WTC11 (cell line): Measurements from ENCODE around the gene SPHK1. TPM values are rescaled to one million over a fixed set of nuclear protein-coding genes. Genes with fewer than 3 reads are reported as not detected.

ENCODE experiments used
- ATAC-seq: fragments of 200-7000 bp; cut with Tn5 transposase; 2 replicates; pipeline ENCODE4 v1.10.0; 2021; ENCODE audit warnings: mild to moderate bottlenecking, moderate library complexity
- Bru-seq: library from RNA; stranded (reverse); fragments of 400-500 nt; gene quantifications from one replicate; lab custom pipeline; 2021; lab: Mats Ljungman, UMichigan
- CTCF ChIA-PET: fragments of 300-600 bp; sonication (Branson Sonifier 250); formaldehyde crosslinking; loops from one replicate; lab custom pipeline; 2021; ENCODE audit warnings: antibody characterized with exemption; lab: Charles Lee
- POLR2A ChIA-PET: fragments of 350-600 bp; sonication (Branson Sonifier 250); formaldehyde crosslinking; loops from one replicate; lab custom pipeline; 2021; ENCODE audit warnings: antibody characterized with exemption; lab: Charles Lee
- DNase-seq: peaks from one replicate; pipeline ENCODE4 v3.0.0; 2021; ENCODE audit warnings: low spot score
- H3K27ac Mint-ChIP-seq: 2 replicates; pipeline ENCODE4 v1.8.0; 2021; ENCODE audit warnings: mixed read lengths
- H3K27me3 Mint-ChIP-seq: 2 replicates; pipeline ENCODE4 v1.8.0; 2021; ENCODE audit warnings: low read depth, mild to moderate bottlenecking, moderate library complexity, mixed read lengths
- H3K36me3 Mint-ChIP-seq: 2 replicates; pipeline ENCODE4 v1.8.0; 2021; ENCODE audit warnings: mixed read lengths
- H3K4me1 Mint-ChIP-seq: 2 replicates; pipeline ENCODE4 v1.8.0; 2022; ENCODE audit warnings: mixed read lengths
- H3K4me3 Mint-ChIP-seq: 2 replicates; pipeline ENCODE4 v1.8.0; 2021; ENCODE audit warnings: mild to moderate bottlenecking, moderate library complexity, mixed read lengths
- H3K9me3 Mint-ChIP-seq: 2 replicates; pipeline ENCODE4 v1.8.0; 2021; ENCODE audit warnings: mixed read lengths
- EMX1 ChIP-seq: fragments of 250-450 bp; sonication (Bioruptor Pico); IDR thresholded peaks from 2 replicates; pipeline ENCODE4 v1.8.0; 2021; ENCODE audit warnings: mild to moderate bottlenecking
- ESRRA ChIP-seq: sonication (generic); formaldehyde crosslinking; IDR thresholded peaks from 2 replicates; pipeline ENCODE4 v1.8.1; 2022; ENCODE audit warnings: mild to moderate bottlenecking, missing genetic modification reagents, borderline replicate concordance
- FOXK1 ChIP-seq: sonication (generic); formaldehyde crosslinking; IDR thresholded peaks from 2 replicates; pipeline ENCODE4 v1.8.0; 2022; ENCODE audit warnings: mild to moderate bottlenecking, moderate library complexity, missing genetic modification reagents
- FOXP1 ChIP-seq: sonication (generic); formaldehyde crosslinking; IDR thresholded peaks from 2 replicates; pipeline ENCODE4 v1.8.0; 2022; ENCODE audit warnings: missing genetic modification reagents, mild to moderate bottlenecking, moderate library complexity, borderline replicate concordance
- GABPB1 ChIP-seq: sonication (generic); formaldehyde crosslinking; IDR thresholded peaks from 2 replicates; pipeline ENCODE4 v1.8.1; 2023; ENCODE audit warnings: mild to moderate bottlenecking, missing genetic modification reagents
- KAT7 ChIP-seq: sonication (generic); formaldehyde crosslinking; IDR thresholded peaks from 2 replicates; pipeline ENCODE4 v1.8.1; 2023; ENCODE audit warnings: missing genetic modification reagents, mild to moderate bottlenecking, borderline replicate concordance
- MXD4 ChIP-seq: fragments of 250-450 bp; sonication (Bioruptor Pico); IDR thresholded peaks from 2 replicates; pipeline ENCODE4 v1.8.0; 2021; ENCODE audit warnings: mild to moderate bottlenecking, moderate library complexity, borderline replicate concordance
- PRRX2 ChIP-seq: fragments of 250-450 bp; sonication (Bioruptor Pico); IDR thresholded peaks from 2 replicates; pipeline ENCODE4 v1.8.0; 2021; ENCODE audit warnings: mild to moderate bottlenecking
- SMAD3 ChIP-seq: sonication (generic); formaldehyde crosslinking; IDR thresholded peaks from 2 replicates; pipeline ENCODE4 v1.8.0; 2022; ENCODE audit warnings: missing genetic modification reagents, mild to moderate bottlenecking, borderline replicate concordance
- SP1 ChIP-seq: sonication (generic); formaldehyde crosslinking; conservative IDR thresholded peaks from 2 replicates; pipeline ENCODE4 v1.8.1; 2022; ENCODE audit warnings: missing genetic modification reagents
- TEAD4 ChIP-seq: sonication (generic); formaldehyde crosslinking; IDR thresholded peaks from 2 replicates; pipeline ENCODE4 v1.8.0; 2022; ENCODE audit warnings: mild to moderate bottlenecking, missing genetic modification reagents
- TP53 ChIP-seq: sonication (generic); formaldehyde crosslinking; IDR thresholded peaks from 2 replicates; pipeline ENCODE4 v1.8.1; 2023; ENCODE audit warnings: mild to moderate bottlenecking, missing genetic modification reagents
- ZNF121 ChIP-seq: sonication (generic); formaldehyde crosslinking; IDR thresholded peaks from 2 replicates; pipeline ENCODE4 v1.8.0; 2023; ENCODE audit warnings: missing genetic modification reagents
- ZNF138 ChIP-seq: sonication (generic); formaldehyde crosslinking; conservative IDR thresholded peaks from 2 replicates; pipeline ENCODE4 v1.8.1; 2022; ENCODE audit warnings: mild to moderate bottlenecking, moderate library complexity, missing genetic modification reagents
- ZNF219 ChIP-seq: sonication (generic); formaldehyde crosslinking; IDR thresholded peaks from 2 replicates; pipeline ENCODE4 v1.8.0; 2023; ENCODE audit warnings: missing genetic modification reagents, mild to moderate bottlenecking, borderline replicate concordance
- long read RNA-seq, 3 experiments: library from RNA in 1 of 3; library from capped mRNA in 1 of 3; library from polyadenylated mRNA in 1 of 3; unstranded in 2 of 3; stranded (forward) in 1 of 3; transcript quantifications; one replicate each; pipeline ENCODE4 v2.0.0, GENCODE V29; 2021
- total RNA-seq: library from RNA; stranded (reverse); gene quantifications from 3 replicates; pipeline ENCODE4 v1.2.3, GENCODE V29; 2021
- TF ChIP-seq, protein P1 (sequence below): fragments of 250-450 bp; sonication (Bioruptor Pico); IDR thresholded peaks from 2 replicates; pipeline ENCODE4 v1.9.0; 2021; ENCODE audit warnings: mild to moderate bottlenecking, borderline replicate concordance
- TF ChIP-seq, protein P2 (sequence below): sonication (generic); formaldehyde crosslinking; IDR thresholded peaks from 2 replicates; pipeline ENCODE4 v1.8.0; 2023; ENCODE audit warnings: missing genetic modification reagents, mild to moderate bottlenecking, borderline replicate concordance
- TF ChIP-seq, protein P3 (sequence below): sonication (generic); formaldehyde crosslinking; IDR thresholded peaks from 2 replicates; pipeline ENCODE4 v1.8.1; 2022; ENCODE audit warnings: low read depth, mild to moderate bottlenecking, moderate library complexity, missing genetic modification reagents, borderline replicate concordance
- TF ChIP-seq, protein P4 (sequence below): sonication (generic); formaldehyde crosslinking; IDR thresholded peaks from 2 replicates; pipeline ENCODE4 v1.8.0; 2022; ENCODE audit warnings: mild to moderate bottlenecking, missing genetic modification reagents
- TF ChIP-seq, protein P5 (sequence below): sonication (generic); formaldehyde crosslinking; IDR thresholded peaks from 2 replicates; pipeline ENCODE4 v1.8.1; 2022; ENCODE audit warnings: mild to moderate bottlenecking, missing genetic modification reagents, moderate library complexity, borderline replicate concordance
- TF ChIP-seq, protein P6 (sequence below): fragments of 250-450 bp; sonication (Bioruptor Pico); IDR thresholded peaks from 2 replicates; pipeline ENCODE4 v2.1.2; 2022; ENCODE audit warnings: mild to moderate bottlenecking, moderate library complexity

Gene SPHK1, protein sequence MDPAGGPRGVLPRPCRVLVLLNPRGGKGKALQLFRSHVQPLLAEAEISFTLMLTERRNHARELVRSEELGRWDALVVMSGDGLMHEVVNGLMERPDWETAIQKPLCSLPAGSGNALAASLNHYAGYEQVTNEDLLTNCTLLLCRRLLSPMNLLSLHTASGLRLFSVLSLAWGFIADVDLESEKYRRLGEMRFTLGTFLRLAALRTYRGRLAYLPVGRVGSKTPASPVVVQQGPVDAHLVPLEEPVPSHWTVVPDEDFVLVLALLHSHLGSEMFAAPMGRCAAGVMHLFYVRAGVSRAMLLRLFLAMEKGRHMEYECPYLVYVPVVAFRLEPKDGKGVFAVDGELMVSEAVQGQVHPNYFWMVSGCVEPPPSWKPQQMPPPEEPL
- total RNA-seq, result 2.5 to 2.9 TPM (median 2.8 TPM) in 3 replicates
- percentile 14 among the genes with signal in this experiment for Bru-seq, nascent RNA
- long read RNA-seq, experiment 1, partial matches to known transcripts, result 2 of 13 reads
- long read RNA-seq, experiment 1, other reads (novel, unspliced or antisense), result 6 of 13 reads
- long read RNA-seq, experiment 2, partial matches to known transcripts, result 1 of 1 reads
- long read RNA-seq, experiment 2, other reads (novel, unspliced or antisense), result 0 of 1 reads
- long read RNA-seq, experiment 3, result 0 reads

DNA sequence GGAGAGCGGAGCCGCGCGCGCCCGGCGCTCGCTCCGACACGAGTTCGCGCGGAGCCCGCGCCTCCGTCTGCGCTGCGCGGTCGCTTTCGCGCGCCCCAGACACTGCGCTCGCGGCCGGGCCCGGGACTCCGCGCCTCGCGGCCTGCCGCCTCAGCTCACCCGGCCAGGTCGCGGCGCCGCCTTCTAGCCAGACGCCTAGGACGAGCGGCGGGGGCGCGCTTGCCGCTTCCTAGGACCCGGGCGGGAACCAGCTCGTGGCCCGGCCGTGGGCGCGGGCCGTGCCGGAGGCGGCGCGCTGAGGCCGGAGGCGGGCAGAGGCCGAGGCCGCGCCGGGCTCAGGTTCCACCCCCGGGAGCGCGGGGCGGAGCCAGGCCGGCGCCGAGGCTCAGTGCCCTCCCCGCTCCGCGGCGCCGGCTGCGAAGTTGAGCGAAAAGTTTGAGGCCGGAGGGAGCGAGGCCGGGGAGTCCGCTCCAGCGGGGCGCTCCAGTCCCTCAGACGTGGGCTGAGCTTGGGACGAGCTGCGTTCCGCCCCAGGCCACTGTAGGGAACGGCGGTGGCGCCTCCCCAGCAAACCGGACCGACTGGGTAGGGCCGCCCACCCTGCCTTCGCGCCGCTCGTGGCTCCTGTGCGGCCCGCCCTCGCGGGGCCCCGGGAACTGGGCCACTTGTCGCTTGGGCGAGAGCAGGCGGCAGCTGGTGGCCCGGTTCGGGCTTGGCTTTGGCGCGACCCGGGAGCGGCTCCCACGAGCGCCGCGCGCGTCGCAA lies at the start of gene SPHK1:
TSS of gene SPHK1 (plus strand) at position 388 of the 765 bp plus-strand sequence. CDS start 1,036 bp downstream, outside the sequence.
- Mint-ChIP-seq H3K4me3 (peak within 1 kb of the TSS; percentile 81), H3K4me1 (peaks cover 18% of the 10 kb centered on the region), H3K27me3 (peaks cover 49% of the 10 kb centered on the region), H3K27ac (no peak within 1 kb of the TSS), H3K36me3 (no peaks in the 10 kb centered on the region), H3K9me3 (no peaks in the 10 kb centered on the region)
- ATAC-seq (peak; percentile 35), DNase-seq (peak; percentile 73)
- CTCF ChIA-PET, result interaction anchor here (0.5 to 10.6 kb wide), 23 partner anchors 11 to 261 kb away, joined by 3 to 135 read pairs (median 4); partner anchors contain the start of gene PRPSAP1
- POLR2A ChIA-PET, result interaction anchor here (0.5 to 2.5 kb wide), 4 partner anchors 11 to 31 kb away, joined by 3 to 10 read pairs (median 4); partner anchors contain the start of gene PRPSAP1
- TF ChIP-seq SMAD3 (CRISPR knock-in tag), result no peak
- TF ChIP-seq TEAD4 (CRISPR knock-in tag), result no peak
- TF ChIP-seq PRRX2, result no peak
- peak; percentile 9; the same call in 1 of the 2 replicates for TF ChIP-seq FOXP1 (CRISPR knock-in tag)
- TF ChIP-seq ESRRA (CRISPR knock-in tag), result 0 out of 2 replicates have a peak, but pooled peaks have one; percentile 23
- TF ChIP-seq, protein P1, sequence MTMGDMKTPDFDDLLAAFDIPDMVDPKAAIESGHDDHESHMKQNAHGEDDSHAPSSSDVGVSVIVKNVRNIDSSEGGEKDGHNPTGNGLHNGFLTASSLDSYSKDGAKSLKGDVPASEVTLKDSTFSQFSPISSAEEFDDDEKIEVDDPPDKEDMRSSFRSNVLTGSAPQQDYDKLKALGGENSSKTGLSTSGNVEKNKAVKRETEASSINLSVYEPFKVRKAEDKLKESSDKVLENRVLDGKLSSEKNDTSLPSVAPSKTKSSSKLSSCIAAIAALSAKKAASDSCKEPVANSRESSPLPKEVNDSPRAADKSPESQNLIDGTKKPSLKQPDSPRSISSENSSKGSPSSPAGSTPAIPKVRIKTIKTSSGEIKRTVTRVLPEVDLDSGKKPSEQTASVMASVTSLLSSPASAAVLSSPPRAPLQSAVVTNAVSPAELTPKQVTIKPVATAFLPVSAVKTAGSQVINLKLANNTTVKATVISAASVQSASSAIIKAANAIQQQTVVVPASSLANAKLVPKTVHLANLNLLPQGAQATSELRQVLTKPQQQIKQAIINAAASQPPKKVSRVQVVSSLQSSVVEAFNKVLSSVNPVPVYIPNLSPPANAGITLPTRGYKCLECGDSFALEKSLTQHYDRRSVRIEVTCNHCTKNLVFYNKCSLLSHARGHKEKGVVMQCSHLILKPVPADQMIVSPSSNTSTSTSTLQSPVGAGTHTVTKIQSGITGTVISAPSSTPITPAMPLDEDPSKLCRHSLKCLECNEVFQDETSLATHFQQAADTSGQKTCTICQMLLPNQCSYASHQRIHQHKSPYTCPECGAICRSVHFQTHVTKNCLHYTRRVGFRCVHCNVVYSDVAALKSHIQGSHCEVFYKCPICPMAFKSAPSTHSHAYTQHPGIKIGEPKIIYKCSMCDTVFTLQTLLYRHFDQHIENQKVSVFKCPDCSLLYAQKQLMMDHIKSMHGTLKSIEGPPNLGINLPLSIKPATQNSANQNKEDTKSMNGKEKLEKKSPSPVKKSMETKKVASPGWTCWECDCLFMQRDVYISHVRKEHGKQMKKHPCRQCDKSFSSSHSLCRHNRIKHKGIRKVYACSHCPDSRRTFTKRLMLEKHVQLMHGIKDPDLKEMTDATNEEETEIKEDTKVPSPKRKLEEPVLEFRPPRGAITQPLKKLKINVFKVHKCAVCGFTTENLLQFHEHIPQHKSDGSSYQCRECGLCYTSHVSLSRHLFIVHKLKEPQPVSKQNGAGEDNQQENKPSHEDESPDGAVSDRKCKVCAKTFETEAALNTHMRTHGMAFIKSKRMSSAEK, result no peak
- TF ChIP-seq KAT7, result 0 out of 2 replicates have a peak, but pooled peaks have one; percentile 62
- TF ChIP-seq ZNF121, result no peak
- TF ChIP-seq, protein P2, sequence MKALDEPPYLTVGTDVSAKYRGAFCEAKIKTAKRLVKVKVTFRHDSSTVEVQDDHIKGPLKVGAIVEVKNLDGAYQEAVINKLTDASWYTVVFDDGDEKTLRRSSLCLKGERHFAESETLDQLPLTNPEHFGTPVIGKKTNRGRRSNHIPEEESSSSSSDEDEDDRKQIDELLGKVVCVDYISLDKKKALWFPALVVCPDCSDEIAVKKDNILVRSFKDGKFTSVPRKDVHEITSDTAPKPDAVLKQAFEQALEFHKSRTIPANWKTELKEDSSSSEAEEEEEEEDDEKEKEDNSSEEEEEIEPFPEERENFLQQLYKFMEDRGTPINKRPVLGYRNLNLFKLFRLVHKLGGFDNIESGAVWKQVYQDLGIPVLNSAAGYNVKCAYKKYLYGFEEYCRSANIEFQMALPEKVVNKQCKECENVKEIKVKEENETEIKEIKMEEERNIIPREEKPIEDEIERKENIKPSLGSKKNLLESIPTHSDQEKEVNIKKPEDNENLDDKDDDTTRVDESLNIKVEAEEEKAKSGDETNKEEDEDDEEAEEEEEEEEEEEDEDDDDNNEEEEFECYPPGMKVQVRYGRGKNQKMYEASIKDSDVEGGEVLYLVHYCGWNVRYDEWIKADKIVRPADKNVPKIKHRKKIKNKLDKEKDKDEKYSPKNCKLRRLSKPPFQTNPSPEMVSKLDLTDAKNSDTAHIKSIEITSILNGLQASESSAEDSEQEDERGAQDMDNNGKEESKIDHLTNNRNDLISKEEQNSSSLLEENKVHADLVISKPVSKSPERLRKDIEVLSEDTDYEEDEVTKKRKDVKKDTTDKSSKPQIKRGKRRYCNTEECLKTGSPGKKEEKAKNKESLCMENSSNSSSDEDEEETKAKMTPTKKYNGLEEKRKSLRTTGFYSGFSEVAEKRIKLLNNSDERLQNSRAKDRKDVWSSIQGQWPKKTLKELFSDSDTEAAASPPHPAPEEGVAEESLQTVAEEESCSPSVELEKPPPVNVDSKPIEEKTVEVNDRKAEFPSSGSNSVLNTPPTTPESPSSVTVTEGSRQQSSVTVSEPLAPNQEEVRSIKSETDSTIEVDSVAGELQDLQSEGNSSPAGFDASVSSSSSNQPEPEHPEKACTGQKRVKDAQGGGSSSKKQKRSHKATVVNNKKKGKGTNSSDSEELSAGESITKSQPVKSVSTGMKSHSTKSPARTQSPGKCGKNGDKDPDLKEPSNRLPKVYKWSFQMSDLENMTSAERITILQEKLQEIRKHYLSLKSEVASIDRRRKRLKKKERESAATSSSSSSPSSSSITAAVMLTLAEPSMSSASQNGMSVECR (CRISPR knock-in tag), result no peak
- no peak for TF ChIP-seq ZNF219 (CRISPR knock-in tag)
- peak; percentile 59 for TF ChIP-seq GABPB1 (CRISPR knock-in tag)
- TF ChIP-seq, protein P3, sequence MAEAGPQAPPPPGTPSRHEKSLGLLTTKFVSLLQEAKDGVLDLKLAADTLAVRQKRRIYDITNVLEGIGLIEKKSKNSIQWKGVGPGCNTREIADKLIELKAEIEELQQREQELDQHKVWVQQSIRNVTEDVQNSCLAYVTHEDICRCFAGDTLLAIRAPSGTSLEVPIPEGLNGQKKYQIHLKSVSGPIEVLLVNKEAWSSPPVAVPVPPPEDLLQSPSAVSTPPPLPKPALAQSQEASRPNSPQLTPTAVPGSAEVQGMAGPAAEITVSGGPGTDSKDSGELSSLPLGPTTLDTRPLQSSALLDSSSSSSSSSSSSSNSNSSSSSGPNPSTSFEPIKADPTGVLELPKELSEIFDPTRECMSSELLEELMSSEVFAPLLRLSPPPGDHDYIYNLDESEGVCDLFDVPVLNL (CRISPR knock-in tag), result 0 out of 2 replicates have a peak, but pooled peaks have one; percentile 29
- TF ChIP-seq, protein P4, sequence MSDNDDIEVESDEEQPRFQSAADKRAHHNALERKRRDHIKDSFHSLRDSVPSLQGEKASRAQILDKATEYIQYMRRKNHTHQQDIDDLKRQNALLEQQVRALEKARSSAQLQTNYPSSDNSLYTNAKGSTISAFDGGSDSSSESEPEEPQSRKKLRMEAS (CRISPR knock-in tag), result peak; percentile 21; the same call in 1 of the 2 replicates
- no peak for TF ChIP-seq ZNF138 (CRISPR knock-in tag)
- TF ChIP-seq MXD4, result no peak
- TF ChIP-seq EMX1 (CRISPR knock-in tag), result no peak
- TF ChIP-seq, protein P5, sequence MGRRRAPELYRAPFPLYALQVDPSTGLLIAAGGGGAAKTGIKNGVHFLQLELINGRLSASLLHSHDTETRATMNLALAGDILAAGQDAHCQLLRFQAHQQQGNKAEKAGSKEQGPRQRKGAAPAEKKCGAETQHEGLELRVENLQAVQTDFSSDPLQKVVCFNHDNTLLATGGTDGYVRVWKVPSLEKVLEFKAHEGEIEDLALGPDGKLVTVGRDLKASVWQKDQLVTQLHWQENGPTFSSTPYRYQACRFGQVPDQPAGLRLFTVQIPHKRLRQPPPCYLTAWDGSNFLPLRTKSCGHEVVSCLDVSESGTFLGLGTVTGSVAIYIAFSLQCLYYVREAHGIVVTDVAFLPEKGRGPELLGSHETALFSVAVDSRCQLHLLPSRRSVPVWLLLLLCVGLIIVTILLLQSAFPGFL (CRISPR knock-in tag), result peak; percentile 42; the same call in 1 of the 2 replicates
- TF ChIP-seq, protein P6, sequence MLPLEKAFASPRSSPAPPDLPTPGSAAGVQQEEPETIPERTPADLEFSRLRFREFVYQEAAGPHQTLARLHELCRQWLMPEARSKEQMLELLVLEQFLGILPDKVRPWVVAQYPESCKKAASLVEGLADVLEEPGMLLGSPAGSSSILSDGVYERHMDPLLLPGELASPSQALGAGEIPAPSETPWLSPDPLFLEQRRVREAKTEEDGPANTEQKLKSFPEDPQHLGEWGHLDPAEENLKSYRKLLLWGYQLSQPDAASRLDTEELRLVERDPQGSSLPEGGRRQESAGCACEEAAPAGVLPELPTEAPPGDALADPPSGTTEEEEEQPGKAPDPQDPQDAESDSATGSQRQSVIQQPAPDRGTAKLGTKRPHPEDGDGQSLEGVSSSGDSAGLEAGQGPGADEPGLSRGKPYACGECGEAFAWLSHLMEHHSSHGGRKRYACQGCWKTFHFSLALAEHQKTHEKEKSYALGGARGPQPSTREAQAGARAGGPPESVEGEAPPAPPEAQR (CRISPR knock-in tag), result no peak
- TF ChIP-seq SP1, result peak; percentile 59; the same call in 1 of the 2 replicates
- no peak for TF ChIP-seq FOXK1
- TF ChIP-seq TP53, result peak; percentile 46; the same call in 1 of the 2 replicates
